ENCODE results near the gene SLC9A9.

DNA sequence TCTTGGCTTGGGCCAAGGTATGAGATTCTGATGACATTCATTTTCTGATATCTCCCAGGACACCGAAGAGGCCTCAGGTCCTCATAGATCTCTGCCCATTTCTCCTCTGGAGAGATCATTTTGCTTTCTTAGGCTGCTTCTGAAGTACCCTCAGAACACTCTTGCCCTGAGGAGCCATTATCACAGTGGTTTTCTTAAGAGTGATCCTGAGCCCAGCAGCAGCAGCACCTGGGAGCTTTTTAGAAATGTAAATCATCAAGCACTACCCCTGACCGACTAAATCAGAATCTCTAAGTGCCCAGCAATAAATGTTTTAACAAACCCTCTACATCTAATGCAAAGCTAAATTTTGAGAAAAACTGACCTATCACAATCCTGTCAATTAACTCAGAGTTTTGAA is 40.6 kb upstream of the SLC9A9 start:
- TF ChIP-seq CTCF (IDR thresholded peaks at IDR 0.05) (no peak), POLR2A (IDR thresholded peaks at IDR 0.05) (no peak)
